Activated T-helper 2 cell treated with anti-CD3 and anti-CD28 coated beads, Interferon-gamma antibody, Interleukin-2, Interleukin-4, amounts not matched to agents 10 μg/mL and 5 μg/mL and 100 μg/mL, durations not matched to agents 14 hours and 24 hours and 36 hours (primary cell): ENCODE data around the gene PXN. TPM values are rescaled to one million over a fixed set of nuclear protein-coding genes. Genes with fewer than 3 reads are reported as not detected.
"Not testable (repeated sequence)": the region's sequence is repeated elsewhere in the genome, so short reads cannot be mapped to it uniquely, and the experiment has no call there.

ENCODE experiments used
- DNase-seq: peaks from one replicate; pipeline ENCODE4 v3.0.0; 2021; ENCODE audit warnings: low spot score
- H3K27ac Mint-ChIP-seq: one replicate; pipeline ENCODE4 v1.8.0; 2021; ENCODE audit warnings: mixed read lengths
- H3K27me3 Mint-ChIP-seq: one replicate; pipeline ENCODE4 v1.8.0; 2021; ENCODE audit warnings: low read depth, mixed read lengths
- H3K36me3 Mint-ChIP-seq: one replicate; pipeline ENCODE4 v1.8.0; 2021; ENCODE audit warnings: low read depth, mixed read lengths
- H3K4me1 Mint-ChIP-seq: one replicate; pipeline ENCODE4 v1.8.0; 2021; ENCODE audit warnings: low read depth, mixed read lengths
- H3K4me3 Mint-ChIP-seq: one replicate; pipeline ENCODE4 v1.8.0; 2021; ENCODE audit warnings: low read depth, mild to moderate bottlenecking, moderate library complexity, mixed read lengths
- H3K9me3 Mint-ChIP-seq: one replicate; pipeline ENCODE4 v1.8.0; 2021; ENCODE audit warnings: mixed read lengths
- intact Hi-C: fragments of 100-400 bp; cut with micrococcal nuclease; formaldehyde crosslinking; loops from one replicate; pipeline ENCODE4 v1.15.1; 2023
- total RNA-seq: library from RNA; stranded (reverse); gene quantifications from 2 replicates; pipeline ENCODE4 v1.2.3, GENCODE V29; 2022

PXN gene
- total RNA-seq, 1 donor from 2014 or later, result 44.4 TPM

DNA sequence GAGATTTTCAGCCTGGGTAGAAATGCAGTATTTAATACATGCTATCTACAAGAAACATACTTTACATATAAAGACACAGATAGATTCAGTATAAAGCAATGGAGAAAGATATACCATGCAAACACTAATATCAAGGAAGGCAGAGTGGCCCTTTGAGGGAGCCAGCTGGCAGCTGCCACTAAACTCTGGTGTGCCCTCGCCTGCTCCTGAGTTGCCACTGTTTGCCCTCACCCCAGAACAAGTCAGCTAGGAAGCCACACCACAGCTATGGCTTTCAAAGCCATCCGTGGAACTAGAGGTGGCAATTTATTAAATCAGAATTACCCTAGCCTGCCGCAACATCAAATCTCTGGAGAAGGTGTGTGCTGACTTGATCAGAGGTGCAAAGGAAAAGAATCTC is 18.3 kb downstream of the PXN start:
- Mint-ChIP-seq H3K4me1 (peaks cover 56% of the 10 kb centered on the region), H3K9me3 (no peaks in the 10 kb centered on the region), H3K4me3 (no peak overlapping the region), H3K27ac (no peak overlapping the region), H3K27me3 (no peaks in the 10 kb centered on the region), H3K36me3 (peaks cover 38% of the 10 kb centered on the region)
- intact Hi-C loops, result no loop called here
- no peak for DNase-seq

- H3K4me1 Mint-ChIP-seq, result peaks cover 52% of the 10 kb centered on the region
- H3K36me3 Mint-ChIP-seq, result peaks cover 36% of the 10 kb centered on the region
- not testable (repeated sequence) for H3K4me3 Mint-ChIP-seq
Observed at GRCh38 chr12:120246705-120247104, 18.8 kb downstream of the PXN start.

GRCh38 chr12:120242971-120243699 is 22.4 kb downstream of the PXN start:
- Mint-ChIP-seq H3K4me3 (no peak overlapping the region), H3K27ac (no peak overlapping the region), H3K4me1 (peaks cover 25% of the 10 kb centered on the region), H3K27me3 (no peaks in the 10 kb centered on the region), H3K36me3 (peaks cover 20% of the 10 kb centered on the region), H3K9me3 (no peaks in the 10 kb centered on the region)
- no peak for DNase-seq
- intact Hi-C loops, result no loop called here

More at GRCh38 chr12:120246705-120247104, 18.8 kb downstream of the PXN start:
- H3K9me3 Mint-ChIP-seq, H3K27me3 Mint-ChIP-seq, intact Hi-C loops, DNase-seq, H3K27ac Mint-ChIP-seq: not testable (repeated sequence)

- DNase-seq, result no peak
- H3K27ac Mint-ChIP-seq, result no peak overlapping the region
- intact Hi-C loops, result no loop called here
- peaks cover 25% of the 10 kb centered on the region for H3K4me1 Mint-ChIP-seq
- H3K4me3 Mint-ChIP-seq, result no peak overlapping the region
- no peaks in the 10 kb centered on the region for H3K9me3 Mint-ChIP-seq
- H3K36me3 Mint-ChIP-seq, result peaks cover 23% of the 10 kb centered on the region
- H3K27me3 Mint-ChIP-seq, result no peaks in the 10 kb centered on the region
Observed at GRCh38 chr12:120242275-120242799, 23.2 kb downstream of the PXN start.

GRCh38 chr12:120241561-120242274 is 23.8 kb downstream of the PXN start:
- no peak overlapping the region for H3K27ac Mint-ChIP-seq
- H3K4me3 Mint-ChIP-seq, result no peak overlapping the region
- intact Hi-C loops, result no loop called here
- H3K4me1 Mint-ChIP-seq, result peaks cover 22% of the 10 kb centered on the region
- no peaks in the 10 kb centered on the region for H3K9me3 Mint-ChIP-seq
- H3K27me3 Mint-ChIP-seq, result no peaks in the 10 kb centered on the region
- no peak for DNase-seq
- peaks cover 23% of the 10 kb centered on the region for H3K36me3 Mint-ChIP-seq

- intact Hi-C loops, result no loop called here
- no peak overlapping the region for H3K27ac Mint-ChIP-seq
- no peaks in the 10 kb centered on the region for H3K9me3 Mint-ChIP-seq
- peaks cover 23% of the 10 kb centered on the region for H3K36me3 Mint-ChIP-seq
- no peak overlapping the region for H3K4me3 Mint-ChIP-seq
- peaks cover 28% of the 10 kb centered on the region for H3K4me1 Mint-ChIP-seq
- DNase-seq, result no peak
- no peaks in the 10 kb centered on the region for H3K27me3 Mint-ChIP-seq
Observed at GRCh38 chr12:120240495-120240833, 25.1 kb downstream of the PXN start.

DNA sequence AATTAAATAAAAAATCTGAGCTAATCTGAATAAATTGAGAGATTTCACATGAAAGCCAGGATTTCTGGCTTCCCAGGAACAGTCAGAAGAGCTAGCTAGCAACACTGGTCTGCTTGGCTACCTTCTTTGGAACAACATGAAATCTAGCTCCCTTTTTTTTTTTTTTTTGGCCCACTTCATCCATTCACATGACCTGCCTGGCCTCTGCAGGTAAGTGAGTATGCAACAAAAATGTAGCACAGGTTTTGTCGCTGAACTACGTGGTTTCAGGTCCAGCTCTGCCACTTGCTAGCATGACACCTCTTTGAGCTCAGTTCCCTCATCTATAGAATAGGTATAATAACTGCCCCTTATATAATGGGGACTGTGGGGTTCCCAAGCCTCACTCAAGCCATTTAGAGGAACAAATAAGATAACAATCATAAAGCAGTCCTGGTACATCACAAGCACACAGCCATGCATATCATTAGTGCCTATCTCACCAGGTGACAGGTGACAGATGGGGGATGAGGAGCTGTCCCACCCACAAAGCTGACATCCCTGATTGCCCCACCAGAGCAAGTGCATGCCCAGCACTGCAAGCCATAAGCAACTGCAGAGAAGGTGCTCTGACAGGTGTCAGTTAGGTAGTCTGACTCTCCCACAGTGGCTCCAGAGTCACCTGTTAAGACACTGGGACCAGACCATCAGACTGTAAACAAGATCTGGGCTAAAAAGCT is 25.6 kb downstream of the PXN start:
- H3K4me3 Mint-ChIP-seq, result no peak overlapping the region
- H3K9me3 Mint-ChIP-seq, result no peaks in the 10 kb centered on the region
- H3K27me3 Mint-ChIP-seq, result no peaks in the 10 kb centered on the region
- intact Hi-C loops, result no loop called here
- no peak for DNase-seq
- H3K36me3 Mint-ChIP-seq, result peaks cover 20% of the 10 kb centered on the region
- H3K4me1 Mint-ChIP-seq, result peaks cover 26% of the 10 kb centered on the region
- no peak overlapping the region for H3K27ac Mint-ChIP-seq

DNA sequence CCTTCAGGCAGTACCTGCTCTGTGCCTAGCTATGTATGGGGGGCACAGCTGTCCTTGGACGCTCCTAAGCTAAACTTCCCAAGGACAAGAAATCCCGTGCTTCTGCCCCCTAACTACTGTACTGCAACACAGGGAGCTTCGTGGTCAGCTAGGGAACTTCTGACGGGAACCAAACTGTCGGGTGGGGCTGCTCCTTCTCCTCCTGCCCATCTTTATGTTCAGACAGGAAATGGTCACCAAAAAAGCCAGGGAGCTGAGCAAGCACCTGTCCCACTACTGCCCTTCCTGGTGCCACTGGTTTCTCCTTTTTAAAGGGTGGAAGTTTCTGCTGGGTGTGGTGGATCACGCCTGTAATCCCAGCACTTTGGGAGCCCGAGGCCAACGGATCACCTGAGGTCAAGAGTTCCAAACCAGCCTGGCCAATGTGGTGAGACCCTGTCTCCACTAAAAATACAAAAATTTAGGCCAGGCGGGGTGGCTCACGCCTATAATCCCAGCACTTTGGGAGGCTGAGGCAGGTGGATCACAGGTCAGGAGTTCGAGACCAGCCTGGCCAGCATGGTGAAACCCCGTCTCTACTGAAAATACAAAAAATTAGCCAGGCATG is 26.6 kb downstream of the PXN start:
- H3K9me3 Mint-ChIP-seq, result no peaks in the 10 kb centered on the region
- H3K36me3 Mint-ChIP-seq, result peaks cover 17% of the 10 kb centered on the region
- H3K4me3 Mint-ChIP-seq, result no peak overlapping the region
- no peak for DNase-seq
- no peak overlapping the region for H3K27ac Mint-ChIP-seq
- no peaks in the 10 kb centered on the region for H3K27me3 Mint-ChIP-seq
- peaks cover 27% of the 10 kb centered on the region for H3K4me1 Mint-ChIP-seq
- intact Hi-C loops, result no loop called here

DNA sequence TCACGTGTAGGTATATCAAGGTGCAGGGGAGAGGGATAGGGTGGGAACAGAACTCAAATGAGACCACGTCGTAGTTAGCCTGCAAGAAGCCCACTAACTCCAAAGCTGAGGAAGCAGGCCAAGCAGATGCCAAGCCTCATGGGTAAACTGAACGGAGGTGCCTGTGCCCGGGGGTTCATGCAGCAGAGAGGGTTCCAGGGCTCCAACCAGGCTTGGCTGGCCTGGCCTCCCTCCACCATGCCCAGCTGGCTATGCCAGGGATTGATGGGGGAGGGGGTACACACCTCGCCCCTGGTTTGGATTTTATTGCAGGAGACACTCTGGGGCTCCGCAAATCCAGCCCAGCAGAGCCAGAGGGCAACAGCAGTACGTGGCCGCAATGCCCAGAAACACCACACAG is 27.3 kb downstream of the PXN start:
- Mint-ChIP-seq H3K4me1 (peaks cover 25% of the 10 kb centered on the region), H3K27ac (no peak overlapping the region), H3K27me3 (no peaks in the 10 kb centered on the region), H3K4me3 (no peak overlapping the region), H3K36me3 (peaks cover 14% of the 10 kb centered on the region), H3K9me3 (no peaks in the 10 kb centered on the region)
- intact Hi-C loops, result no loop called here
- DNase-seq, result no peak

- no peak overlapping the region for H3K27ac Mint-ChIP-seq
Observed at GRCh38 chr12:120237360-120238171, 28.0 kb downstream of the PXN start.

GRCh38 chr12:120236809-120237208 is 28.7 kb downstream of the PXN start:
- H3K9me3 Mint-ChIP-seq, H3K36me3 Mint-ChIP-seq, H3K4me3 Mint-ChIP-seq, H3K27me3 Mint-ChIP-seq, H3K27ac Mint-ChIP-seq, intact Hi-C loops, DNase-seq: not testable (repeated sequence)
- H3K4me1 Mint-ChIP-seq, result peaks cover 35% of the 10 kb centered on the region

More at GRCh38 chr12:120237360-120238171, 28.0 kb downstream of the PXN start:
- DNase-seq, result no peak
- intact Hi-C loops, result no loop called here
- Mint-ChIP-seq H3K36me3 (peaks cover 9% of the 10 kb centered on the region), H3K9me3 (no peaks in the 10 kb centered on the region), H3K4me3 (no peak overlapping the region), H3K4me1 (peaks cover 28% of the 10 kb centered on the region), H3K27me3 (no peaks in the 10 kb centered on the region)
